Trophoblast cell (in vitro differentiated cells and primary cell): ENCODE results near the gene GRID1.

Source experiments
- DNase-seq, 2 donors: peaks; one replicate each; pipeline ENCODE4 v3.0.0-alpha.2; 2016
- H2AFZ ChIP-seq: 2 replicates; pipeline ENCODE4 v1.6.1; 2013; ENCODE audit warnings: low read length, moderate library complexity, mild to moderate bottlenecking; ENCODE audit not compliant: insufficient read depth, poor library complexity
- H2AK5ac ChIP-seq: 2 replicates; pipeline ENCODE4 v1.6.1; 2013; ENCODE audit warnings: mild to moderate bottlenecking, low read length
- H2BK120ac ChIP-seq: 2 replicates; pipeline ENCODE4 v1.6.1; 2013; ENCODE audit warnings: low read length, mild to moderate bottlenecking, moderate library complexity; ENCODE audit not compliant: insufficient read depth, poor library complexity
- H2BK12ac ChIP-seq: 2 replicates; pipeline ENCODE4 v1.6.1; 2013; ENCODE audit warnings: mild to moderate bottlenecking, low read length, moderate library complexity
- H2BK5ac ChIP-seq: 2 replicates; pipeline ENCODE4 v1.6.1; 2013; ENCODE audit warnings: low read length, low read depth, moderate library complexity, mild to moderate bottlenecking; ENCODE audit not compliant: poor library complexity
- H3K14ac ChIP-seq: 2 replicates; pipeline ENCODE4 v1.6.1; 2013; ENCODE audit warnings: mild to moderate bottlenecking, low read length
- H3K18ac ChIP-seq: 2 replicates; pipeline ENCODE4 v1.6.1; 2013; ENCODE audit warnings: mild to moderate bottlenecking, low read length
- H3K23ac ChIP-seq: 2 replicates; pipeline ENCODE4 v1.6.1; 2013; ENCODE audit warnings: low read length
- H3K27ac ChIP-seq: 2 replicates; pipeline ENCODE4 v1.5.1; 2013; ENCODE audit warnings: low read depth, mild to moderate bottlenecking, inconsistent platforms, low read length, moderate library complexity
- H3K27me3 ChIP-seq: 2 replicates; pipeline ENCODE4 v1.6.1; 2013; ENCODE audit warnings: inconsistent platforms, mild to moderate bottlenecking, low read length, moderate library complexity; ENCODE audit not compliant: insufficient read depth
- H3K36me3 ChIP-seq, 2 experiments: 1 replicate in 1 of 2; 2 replicates in 1 of 2; pipeline ENCODE4 v1.6.1; 2013; ENCODE audit warnings: low read length in 2 of 2, mild to moderate bottlenecking in 2 of 2, moderate library complexity in 1 of 2; ENCODE audit not compliant: insufficient read depth in 2 of 2, control insufficient read depth in 1 of 2
- H3K4ac ChIP-seq: 2 replicates; pipeline ENCODE4 v1.6.1; 2013; ENCODE audit warnings: low read depth, mild to moderate bottlenecking, low read length, moderate library complexity
- H3K4me1 ChIP-seq, 2 experiments: 1 replicate in 1 of 2; 2 replicates in 1 of 2; pipeline ENCODE4 v1.6.1; 2013; ENCODE audit warnings: low read length in 2 of 2, mild to moderate bottlenecking in 2 of 2, moderate library complexity in 1 of 2; ENCODE audit not compliant: insufficient read depth in 2 of 2, control insufficient read depth in 1 of 2
- H3K4me2 ChIP-seq: 2 replicates; pipeline ENCODE4 v1.6.1; 2013; ENCODE audit warnings: inconsistent platforms, mild to moderate bottlenecking, low read length, moderate library complexity
- H3K4me3 ChIP-seq: 2 replicates; pipeline ENCODE4 v1.5.1; 2013; ENCODE audit warnings: mild to moderate bottlenecking, low read depth, low read length, inconsistent platforms
- H3K79me1 ChIP-seq: one replicate; pipeline ENCODE4 v1.6.1; 2013; ENCODE audit warnings: low read length
- H3K79me2 ChIP-seq: 2 replicates; pipeline ENCODE4 v1.6.1; 2013; ENCODE audit warnings: low read length, mild to moderate bottlenecking; ENCODE audit not compliant: control insufficient read depth, insufficient read depth, poor library complexity
- H3K9ac ChIP-seq: 2 replicates; pipeline ENCODE4 v1.6.1; 2013; ENCODE audit warnings: mild to moderate bottlenecking, low read length
- H3K9me3 ChIP-seq: 2 replicates; pipeline ENCODE4 v1.6.1; 2013; ENCODE audit warnings: low read depth, mild to moderate bottlenecking, control low read depth, inconsistent platforms, low read length; ENCODE audit not compliant: insufficient read depth
- H4K12ac ChIP-seq: 2 replicates; pipeline ENCODE4 v1.6.1; 2013; ENCODE audit warnings: low read depth, mild to moderate bottlenecking, low read length, moderate library complexity
- H4K8ac ChIP-seq: 2 replicates; pipeline ENCODE4 v1.6.1; 2013; ENCODE audit warnings: low read depth, mild to moderate bottlenecking, low read length, moderate library complexity
- H4K91ac ChIP-seq: one replicate; pipeline ENCODE4 v1.6.1; 2013; ENCODE audit warnings: low read depth, mild to moderate bottlenecking, low read length, moderate library complexity
- WGBS: extraction: QIAGEN DNeasy Blood & Tissue Kit; methylation state at CpG from one replicate; pipeline ENCODE4 v1.1.7; 2013; ENCODE audit warnings: missing lambda C conversion rate; ENCODE audit not compliant: insufficient read length, insufficient coverage; ENCODE audit errors: extremely low coverage; 5-methylcytosine and 5-hydroxymethylcytosine counted together

The GRID1 gene

GRCh38 chr10:85647741-85648140, 718.9 kb downstream of the GRID1 start:
- Histone ChIP-seq H4K8ac (no peak overlapping the region), H3K14ac (no peak overlapping the region), H2BK5ac (no peak overlapping the region), H3K4ac (no peak overlapping the region), H2AK5ac (no peak overlapping the region), H3K79me1 (peaks cover 5% of the 10 kb centered on the region), H3K4me1 (peaks cover 5 to 20% of the 10 kb centered on the region in 2 experiments), H3K4me2 (no peak overlapping the region), H3K23ac (no peak overlapping the region), H2BK120ac (no peak overlapping the region), H4K91ac (no peak overlapping the region), H2BK12ac (no peak overlapping the region), H3K27me3 (no peaks in the 10 kb centered on the region), H3K79me2 (no peaks in the 10 kb centered on the region), H3K9ac (no peak overlapping the region), H3K27ac (no peak overlapping the region), H3K36me3 (no peaks in the 10 kb centered on the region), H2AFZ (no peak overlapping the region), H3K18ac (no peak overlapping the region), H3K4me3 (no peak overlapping the region), H3K9me3 (peaks cover 2% of the 10 kb centered on the region), H4K12ac (no peak overlapping the region)
- WGBS, result no CpG with 5 or more reads among the region's 5 CpGs
- DNase-seq, result no peak

- H3K9ac ChIP-seq, result no peak overlapping the region
- no peak overlapping the region for H2AFZ ChIP-seq
- peaks cover 9% of the 10 kb centered on the region for H3K79me1 ChIP-seq
- no peak overlapping the region for H2BK5ac ChIP-seq
- H3K4me1 ChIP-seq, result peaks cover 10 to 23% of the 10 kb centered on the region in 2 experiments
- peaks cover 2% of the 10 kb centered on the region for H3K9me3 ChIP-seq
- H2BK12ac ChIP-seq, result peak overlapping the region; percentile 30
- no peak overlapping the region for H3K18ac ChIP-seq
- no peak overlapping the region for H2AK5ac ChIP-seq
- no peak overlapping the region for H4K91ac ChIP-seq
- no peaks in the 10 kb centered on the region for H3K27me3 ChIP-seq
- no peak overlapping the region for H3K14ac ChIP-seq
- H3K4me3 ChIP-seq, result no peak overlapping the region
- H2BK120ac ChIP-seq, result no peak overlapping the region
- WGBS, result no CpG with 5 or more reads among the region's 7 CpGs
- H3K79me2 ChIP-seq, result no peaks in the 10 kb centered on the region
- no peak overlapping the region for H3K23ac ChIP-seq
- no peak overlapping the region for H3K27ac ChIP-seq
- H4K12ac ChIP-seq, result no peak overlapping the region
- H3K4ac ChIP-seq, result no peak overlapping the region
- H3K36me3 ChIP-seq, result no peaks in the 10 kb centered on the region
- H3K4me2 ChIP-seq, result no peak overlapping the region
- DNase-seq, result no peak
- no peak overlapping the region for H4K8ac ChIP-seq
Observed at GRCh38 chr10:85645926-85646711, 720.5 kb downstream of the GRID1 start.

GRCh38 chr10:85645053-85645452, 721.5 kb downstream of the GRID1 start:
- DNase-seq, result no peak
- H3K14ac ChIP-seq, result no peak overlapping the region
- H4K91ac ChIP-seq, result no peak overlapping the region
- H3K79me1 ChIP-seq, result peaks cover 9% of the 10 kb centered on the region
- no CpG with 5 or more reads among the region's 3 CpGs for WGBS
- no peak overlapping the region for H3K9ac ChIP-seq
- no peak overlapping the region for H3K4me3 ChIP-seq
- H4K12ac ChIP-seq, result no peak overlapping the region
- no peak overlapping the region for H2AK5ac ChIP-seq
- peaks cover 10 to 17% of the 10 kb centered on the region in 2 experiments for H3K4me1 ChIP-seq
- no peak overlapping the region for H3K4ac ChIP-seq
- H3K18ac ChIP-seq, result no peak overlapping the region
- no peak overlapping the region for H3K23ac ChIP-seq
- no peaks in the 10 kb centered on the region for H3K36me3 ChIP-seq
- H3K4me2 ChIP-seq, result no peak overlapping the region
- H3K27me3 ChIP-seq, result no peaks in the 10 kb centered on the region
- H2BK12ac ChIP-seq, result no peak overlapping the region
- H2BK120ac ChIP-seq, result no peak overlapping the region
- H3K9me3 ChIP-seq, result peaks cover 2% of the 10 kb centered on the region
- no peaks in the 10 kb centered on the region for H3K79me2 ChIP-seq
- H4K8ac ChIP-seq, result no peak overlapping the region
- no peak overlapping the region for H3K27ac ChIP-seq
- H2BK5ac ChIP-seq, result no peak overlapping the region
- no peak overlapping the region for H2AFZ ChIP-seq

- WGBS, result no CpG with 5 or more reads among the region's 6 CpGs
- H3K4me2 ChIP-seq, result no peak overlapping the region
- H3K23ac ChIP-seq, result no peak overlapping the region
- peak; percentile 56 to 69 for DNase-seq
- H3K4ac ChIP-seq, result peak overlapping the region; percentile 35
- H4K91ac ChIP-seq, result peak overlapping the region; percentile 70
- no peak overlapping the region for H3K9ac ChIP-seq
- no peak overlapping the region for H4K12ac ChIP-seq
- peaks cover 9% of the 10 kb centered on the region for H3K79me1 ChIP-seq
- peak overlapping the region; percentile 62 for H2BK120ac ChIP-seq
- peak overlapping the region; percentile 7 for H3K27ac ChIP-seq
- no peak overlapping the region for H2AK5ac ChIP-seq
- H2BK5ac ChIP-seq, result peak overlapping the region; percentile 59
- H3K4me3 ChIP-seq, result no peak overlapping the region
- H3K18ac ChIP-seq, result peak overlapping the region; percentile 65
- no peaks in the 10 kb centered on the region for H3K36me3 ChIP-seq
- no peaks in the 10 kb centered on the region for H3K79me2 ChIP-seq
- H4K8ac ChIP-seq, result no peak overlapping the region
- peaks cover 10 to 17% of the 10 kb centered on the region in 2 experiments for H3K4me1 ChIP-seq
- no peak overlapping the region for H3K14ac ChIP-seq
- no peaks in the 10 kb centered on the region for H3K27me3 ChIP-seq
- H2AFZ ChIP-seq, result no peak overlapping the region
- H3K9me3 ChIP-seq, result peaks cover 2% of the 10 kb centered on the region
- peak overlapping the region; percentile 82 for H2BK12ac ChIP-seq
Observed at GRCh38 chr10:85643845-85644525, 722.6 kb downstream of the GRID1 start.
